ENCODE results near the gene HOXD10.

The HOXD10 gene

GRCh38 chr2:176107731-176108181 is 8.8 kb upstream of the HOXD10 start:
- DNase-seq = peak in 1 of 4 experiments; percentile 36

- no peak for DNase-seq
Observed at GRCh38 chr2:176109192-176109901, 7.2 kb upstream of the HOXD10 start.

DNA sequence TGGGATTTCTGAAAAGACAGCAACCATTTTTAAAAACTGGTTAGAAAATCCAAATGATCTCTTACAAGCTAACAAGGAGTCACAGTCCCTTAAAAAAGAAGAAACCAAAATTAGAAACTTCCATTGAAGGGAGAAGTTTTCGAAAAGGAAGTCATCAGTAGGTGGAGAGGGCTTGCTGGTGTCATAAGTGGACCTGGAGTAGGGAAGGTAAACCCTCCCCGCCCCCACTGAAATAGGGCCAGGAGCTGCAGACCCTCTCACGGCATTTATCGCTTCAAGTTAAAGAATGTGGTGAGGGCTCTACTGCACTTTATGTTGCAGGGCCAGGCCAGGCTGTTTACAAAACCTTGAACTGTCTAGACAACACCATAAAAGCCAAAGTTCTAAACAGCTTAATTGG is 6.6 kb upstream of the HOXD10 start:
- DNase-seq = no peak

DNA sequence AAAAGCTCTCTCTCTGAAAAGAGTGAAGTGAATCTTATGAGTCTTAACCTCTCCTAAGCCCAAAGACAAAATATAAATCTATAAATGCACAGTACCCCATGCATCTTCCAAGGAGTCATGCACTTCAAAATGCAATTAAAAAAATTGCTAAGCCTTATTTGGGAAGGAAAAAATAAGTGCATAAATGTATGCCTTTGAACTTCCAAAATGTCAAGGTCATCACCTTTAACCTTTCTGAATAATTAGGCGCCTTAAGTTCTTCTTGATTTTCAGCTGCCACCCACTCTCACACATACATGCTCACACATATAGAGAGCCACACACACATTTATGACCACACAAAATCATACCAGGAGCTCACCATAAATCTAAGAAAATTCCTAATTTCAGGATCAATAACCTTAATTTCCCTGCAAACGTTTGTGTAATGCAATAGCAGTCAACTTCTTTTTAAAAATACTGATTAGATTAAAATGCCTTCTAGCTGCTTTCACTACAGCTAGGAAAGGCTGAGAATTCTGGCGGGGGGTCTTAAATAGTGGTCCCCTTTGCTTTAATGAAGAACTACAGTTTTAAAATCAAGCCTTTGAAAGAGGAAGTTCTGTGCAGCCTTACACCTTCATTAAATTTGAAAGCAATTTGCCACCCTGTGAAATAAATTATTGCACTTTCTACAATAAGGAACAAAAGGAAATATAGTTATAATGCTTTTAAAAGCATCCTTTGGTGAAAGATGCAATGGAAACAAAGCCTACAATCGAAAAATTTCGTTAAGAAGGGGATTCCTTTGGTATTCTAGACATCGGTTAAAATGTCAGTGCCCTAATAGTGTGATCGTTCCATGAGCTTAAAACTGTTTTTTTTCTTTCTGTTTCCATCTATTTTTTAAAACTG is 5.9 kb upstream of the HOXD10 start:
- no peak for DNase-seq

DNA sequence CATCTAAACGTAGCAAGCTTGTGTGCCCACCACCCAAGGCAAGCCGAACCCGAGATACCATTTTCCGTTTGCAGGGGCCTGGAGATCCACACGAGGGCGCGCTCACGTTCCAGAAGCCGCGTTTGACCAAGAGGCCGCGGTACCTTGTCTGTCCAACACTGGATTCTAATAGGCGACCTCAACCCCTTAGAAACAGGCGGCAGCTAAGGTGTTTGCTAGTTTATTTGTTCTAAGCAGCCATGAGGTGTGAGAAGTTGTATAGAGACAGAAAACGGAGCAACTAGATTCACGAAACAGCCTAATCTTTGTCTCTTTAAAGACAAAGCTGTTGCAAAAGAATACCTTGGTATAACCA is 5.3 kb upstream of the HOXD10 start:
- peak; percentile 35 to 54 (median 42) for DNase-seq

DNA sequence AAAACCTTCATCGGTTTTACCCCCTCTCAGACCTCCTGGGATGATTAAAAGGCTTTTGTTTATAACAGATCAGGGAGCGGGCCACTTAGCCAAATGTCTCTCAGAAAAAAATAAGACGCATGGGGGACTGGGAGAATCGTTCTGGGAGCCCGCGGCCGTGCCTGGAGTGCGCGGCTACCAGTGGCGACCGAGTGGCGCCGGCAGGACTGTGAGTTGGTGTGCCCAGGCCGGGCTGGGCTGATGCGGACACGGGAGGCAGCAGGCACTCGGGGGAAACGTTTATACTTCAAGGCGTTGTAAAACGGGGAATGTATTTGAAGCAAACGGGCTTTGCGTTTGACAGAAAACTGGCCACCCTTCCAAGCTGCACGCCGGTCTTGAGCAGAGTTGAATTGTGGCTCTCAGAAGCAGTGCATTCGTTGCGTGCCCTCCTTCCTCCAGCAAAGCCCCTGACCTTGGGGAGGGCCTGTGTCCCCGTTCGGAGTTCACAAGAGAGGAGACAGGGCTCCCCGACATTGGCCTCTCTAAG is 4.7 kb upstream of the HOXD10 start:
- no peak for DNase-seq

GRCh38 chr2:176112375-176113302 is 3.9 kb upstream of the HOXD10 start:
- no peak for DNase-seq

DNA sequence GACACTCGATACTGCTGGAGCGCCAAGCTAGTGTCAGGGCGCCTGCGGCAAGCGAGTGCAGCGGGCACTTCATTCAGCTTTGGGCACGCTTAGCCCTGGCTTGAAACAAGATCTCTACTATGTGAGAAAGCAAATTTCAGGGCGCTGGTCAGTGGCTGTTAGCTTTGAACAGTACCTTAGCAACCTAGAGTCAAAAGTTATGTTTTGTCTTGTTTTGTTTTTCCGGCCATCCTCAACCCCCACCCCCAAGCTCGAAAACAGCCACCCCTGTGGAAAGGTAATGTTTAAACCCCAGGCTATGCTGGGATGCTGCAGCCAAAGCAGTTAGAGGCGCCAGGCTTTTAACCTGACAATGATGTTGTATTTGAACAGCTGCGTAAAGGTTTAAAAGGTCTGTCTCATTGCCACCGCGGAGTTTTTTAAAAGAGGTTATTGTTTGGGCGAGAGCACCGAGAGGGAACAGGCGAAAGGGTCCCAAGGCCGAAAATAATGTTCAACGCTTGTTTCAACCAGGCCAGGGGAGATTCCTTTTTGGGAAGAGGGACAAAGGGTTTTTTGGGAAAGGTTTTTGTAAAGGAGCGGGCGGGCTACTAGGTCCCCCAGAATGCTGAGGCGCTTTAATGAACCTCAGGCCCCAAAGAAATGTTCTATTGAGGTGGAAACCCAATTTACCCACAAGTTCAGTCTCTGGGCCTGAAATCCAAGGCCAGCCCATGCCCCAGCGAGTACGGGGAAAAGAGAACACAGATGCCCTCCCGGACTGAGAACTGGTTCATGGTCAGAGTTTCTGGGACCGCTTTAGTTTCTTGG is 2.3 kb upstream of the HOXD10 start:
- DNase-seq = no peak

- no peak for DNase-seq
Observed at GRCh38 chr2:176114930-176115625, 1.5 kb upstream of the HOXD10 start.

- no peak for DNase-seq
Observed at GRCh38 chr2:176117162-176117822, 714 bp downstream of the HOXD10 start.

- DNase-seq = no peak
Observed at GRCh38 chr2:176117823-176118371, 1.3 kb downstream of the HOXD10 start.

- DNase-seq = peak in 3 of 4 experiments; percentile 42 to 58 (median 57)
Observed at GRCh38 chr2:176118601-176119339, 2.2 kb downstream of the HOXD10 start.

DNA sequence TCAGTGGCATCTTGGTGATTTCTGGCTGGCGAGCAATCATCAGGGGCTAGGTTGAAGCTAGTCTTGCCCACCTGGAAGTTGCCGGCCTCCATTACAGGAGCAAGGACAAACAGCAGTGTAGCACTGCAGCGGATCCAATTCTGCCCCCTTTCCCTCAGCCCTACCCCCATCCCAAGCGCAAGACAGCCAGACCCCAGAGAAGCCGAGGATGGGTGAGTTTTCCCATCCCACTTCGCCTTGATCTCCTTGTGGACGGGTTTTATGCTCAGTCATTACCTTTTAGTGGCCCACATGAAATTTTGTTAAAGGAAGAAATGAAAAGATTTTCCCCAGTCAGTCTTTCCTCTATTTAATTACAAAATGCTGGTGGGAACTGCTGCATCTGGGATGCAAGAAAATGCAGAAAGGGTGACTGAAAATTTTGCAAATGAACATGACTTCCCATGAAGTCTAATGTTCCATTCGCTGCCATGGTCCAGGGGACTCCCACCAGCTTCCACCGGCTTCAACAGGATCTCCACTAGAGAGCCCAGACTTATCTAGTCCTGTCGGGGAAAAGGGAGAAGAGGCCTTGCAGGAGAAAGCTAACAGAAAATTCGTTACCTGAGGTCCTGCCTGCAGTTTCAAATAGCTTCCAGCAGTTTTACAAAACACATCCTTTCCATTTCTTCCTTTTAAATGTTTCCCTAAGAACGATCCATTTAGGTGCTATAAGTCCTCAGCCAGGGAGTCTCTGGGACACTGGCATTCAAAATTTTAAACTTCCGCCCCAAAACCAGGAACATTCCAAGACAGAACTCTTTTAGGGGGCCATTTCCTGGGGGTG is 4.0 kb downstream of the HOXD10 start:
- DNase-seq = no peak

GRCh38 chr2:176121190-176122051 is 4.8 kb downstream of the HOXD10 start:
- no peak for DNase-seq

DNA sequence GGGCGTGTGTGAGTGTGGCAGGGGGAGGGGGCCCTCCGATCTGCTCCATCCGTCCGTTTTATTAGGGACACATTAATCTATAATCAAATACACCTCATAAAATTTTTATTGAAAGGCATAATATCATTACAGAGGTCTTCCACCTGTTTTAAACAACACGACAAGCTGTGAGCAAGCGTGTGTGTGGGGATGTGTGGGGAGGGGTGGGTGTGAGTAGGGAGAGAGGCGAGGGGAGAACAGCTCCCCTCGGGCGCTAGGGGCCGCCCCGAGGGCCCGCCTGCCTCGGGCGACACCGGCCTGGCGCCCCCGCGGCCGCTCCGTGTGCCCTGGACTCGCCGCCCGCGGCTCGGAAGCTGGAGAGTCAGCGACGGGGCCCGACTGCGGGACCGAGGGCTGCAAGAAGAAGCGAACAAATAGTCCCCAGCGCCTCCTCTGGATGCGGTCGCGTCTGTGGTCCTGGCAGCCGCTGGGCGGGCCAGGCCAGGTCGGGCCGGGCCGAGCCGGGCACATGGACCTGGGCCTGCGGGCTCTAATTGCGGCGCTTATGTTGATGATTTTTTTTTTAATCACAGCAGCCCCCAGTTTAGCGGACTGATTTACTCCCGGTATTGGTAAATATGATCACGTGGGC is 5.6 kb downstream of the HOXD10 start:
- peak in 1 of 4 experiments; percentile 18 for DNase-seq

DNA sequence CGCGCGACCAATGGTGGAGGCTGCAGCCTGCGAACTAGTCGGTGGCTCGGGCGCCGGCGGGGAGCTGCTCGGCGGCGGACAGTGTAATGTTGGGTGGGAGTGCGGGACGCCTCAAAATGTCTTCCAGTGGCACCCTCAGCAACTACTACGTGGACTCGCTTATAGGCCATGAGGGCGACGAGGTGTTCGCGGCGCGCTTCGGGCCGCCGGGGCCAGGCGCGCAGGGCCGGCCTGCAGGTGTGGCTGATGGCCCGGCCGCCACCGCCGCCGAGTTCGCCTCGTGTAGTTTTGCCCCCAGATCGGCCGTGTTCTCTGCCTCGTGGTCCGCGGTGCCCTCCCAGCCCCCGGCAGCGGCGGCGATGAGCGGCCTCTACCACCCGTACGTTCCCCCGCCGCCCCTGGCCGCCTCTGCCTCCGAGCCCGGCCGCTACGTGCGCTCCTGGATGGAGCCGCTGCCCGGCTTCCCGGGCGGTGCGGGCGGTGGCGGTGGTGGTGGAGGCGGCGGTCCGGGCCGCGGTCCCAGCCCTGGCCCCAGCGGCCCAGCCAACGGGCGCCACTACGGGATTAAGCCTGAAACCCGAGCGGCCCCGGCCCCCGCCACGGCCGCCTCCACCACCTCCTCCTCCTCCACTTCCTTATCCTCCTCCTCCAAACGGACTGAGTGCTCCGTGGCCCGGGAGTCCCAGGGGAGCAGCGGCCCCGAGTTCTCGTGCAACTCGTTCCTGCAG is 6.3 kb downstream of the HOXD10 start, which contains the start of gene HOXD9:
HOXD9 (plus strand) TSS at position 37 of the 728 bp plus-strand sequence; CDS start at position 87, 50 bp downstream.
- DNase-seq = peak in 2 of 4 experiments; percentile 34 to 44

Data from suppressor macrophage (primary cell).